Measurements from ENCODE around the gene SPEM3.
A peak's percentile ranks its signal among the peaks of the same experiment; 100 is the strongest.
"Not testable (repeated sequence)": the region's sequence is repeated elsewhere in the genome, so short reads cannot be mapped to it uniquely, and the experiment has no call there.

The SPEM3 gene

GRCh38 chr17:7475764-7476422, 47.2 kb downstream of the SPEM3 start:
- no peak for DNase-seq

- no peak for DNase-seq
Observed at GRCh38 chr17:7476494-7476893, 47.8 kb downstream of the SPEM3 start.

DNA sequence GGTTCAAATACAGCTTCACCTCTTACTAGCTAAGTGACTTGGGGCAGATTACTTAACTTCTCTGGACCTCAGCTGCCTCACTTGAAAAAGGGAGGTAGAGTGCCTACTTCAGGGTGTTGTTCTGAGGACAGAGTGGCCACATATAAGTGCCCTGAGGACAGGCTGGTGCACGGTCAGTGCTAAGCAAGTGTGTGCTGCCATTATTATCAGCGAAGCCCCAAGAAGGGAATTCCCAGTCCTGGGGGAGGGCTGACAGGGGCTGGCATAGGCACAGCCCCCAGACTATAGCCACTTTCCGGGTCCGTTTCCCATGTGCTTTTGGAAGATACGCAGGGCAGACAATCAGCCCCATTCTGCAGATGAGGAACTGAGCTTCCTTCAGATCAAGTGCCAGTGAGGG, 48.3 kb downstream of the SPEM3 start:
- DNase-seq: no peak

GRCh38 chr17:7477392-7478275, 49.0 kb downstream of the SPEM3 start:
- no peak for DNase-seq

- DNase-seq: no peak
Observed at GRCh38 chr17:7478276-7479212, 49.9 kb downstream of the SPEM3 start.

GRCh38 chr17:7479213-7480088, 50.8 kb downstream of the SPEM3 start, which contains the start of gene ZBTB4:
ZBTB4 (minus strand) TSS chr17:7479631; CDS start chr17:7466801, 12,830 bp downstream.
- peak in 1 of 2 experiments; percentile 15 for DNase-seq

DNA sequence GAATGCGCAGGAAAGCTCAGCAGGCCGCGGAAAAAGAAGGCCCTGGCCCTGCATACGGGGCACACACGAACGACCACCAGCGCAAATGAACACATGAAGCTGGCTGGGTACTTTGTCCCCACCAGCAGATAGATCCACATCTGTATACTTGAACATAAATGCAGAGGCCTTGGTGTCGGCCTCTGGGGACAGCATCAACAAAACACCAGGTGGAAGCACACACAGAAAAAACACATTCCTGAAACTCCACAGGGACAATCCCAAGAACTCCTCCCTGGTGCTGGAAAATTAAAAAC, 51.4 kb downstream of the SPEM3 start:
- DNase-seq: no peak

DNA sequence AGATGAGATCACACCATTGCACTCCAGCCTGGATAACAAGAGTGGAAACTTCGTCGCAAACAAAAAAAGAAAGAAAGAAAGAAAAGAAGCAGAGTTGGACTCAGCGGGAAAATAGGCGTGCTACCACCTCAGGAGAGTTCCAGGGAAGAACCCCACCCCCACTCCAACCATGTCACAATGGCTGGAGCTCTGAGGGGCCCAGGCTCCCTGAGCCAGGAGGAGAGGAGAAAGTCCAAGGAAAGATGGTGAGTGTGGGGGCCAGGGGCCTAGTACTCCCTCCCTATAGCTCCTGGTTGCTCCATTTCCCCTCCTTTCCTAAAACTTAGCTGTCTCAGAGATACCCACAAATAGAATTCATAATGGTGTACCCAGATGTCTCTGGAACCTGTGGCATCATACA, 52.6 kb downstream of the SPEM3 start, which contains the start of gene SLC35G6:
Gene SLC35G6 (plus strand): TSS at position 172 of the 400 bp plus-strand sequence. CDS start 71 bp downstream, at position 243.
- not testable (repeated sequence) for DNase-seq

DNA sequence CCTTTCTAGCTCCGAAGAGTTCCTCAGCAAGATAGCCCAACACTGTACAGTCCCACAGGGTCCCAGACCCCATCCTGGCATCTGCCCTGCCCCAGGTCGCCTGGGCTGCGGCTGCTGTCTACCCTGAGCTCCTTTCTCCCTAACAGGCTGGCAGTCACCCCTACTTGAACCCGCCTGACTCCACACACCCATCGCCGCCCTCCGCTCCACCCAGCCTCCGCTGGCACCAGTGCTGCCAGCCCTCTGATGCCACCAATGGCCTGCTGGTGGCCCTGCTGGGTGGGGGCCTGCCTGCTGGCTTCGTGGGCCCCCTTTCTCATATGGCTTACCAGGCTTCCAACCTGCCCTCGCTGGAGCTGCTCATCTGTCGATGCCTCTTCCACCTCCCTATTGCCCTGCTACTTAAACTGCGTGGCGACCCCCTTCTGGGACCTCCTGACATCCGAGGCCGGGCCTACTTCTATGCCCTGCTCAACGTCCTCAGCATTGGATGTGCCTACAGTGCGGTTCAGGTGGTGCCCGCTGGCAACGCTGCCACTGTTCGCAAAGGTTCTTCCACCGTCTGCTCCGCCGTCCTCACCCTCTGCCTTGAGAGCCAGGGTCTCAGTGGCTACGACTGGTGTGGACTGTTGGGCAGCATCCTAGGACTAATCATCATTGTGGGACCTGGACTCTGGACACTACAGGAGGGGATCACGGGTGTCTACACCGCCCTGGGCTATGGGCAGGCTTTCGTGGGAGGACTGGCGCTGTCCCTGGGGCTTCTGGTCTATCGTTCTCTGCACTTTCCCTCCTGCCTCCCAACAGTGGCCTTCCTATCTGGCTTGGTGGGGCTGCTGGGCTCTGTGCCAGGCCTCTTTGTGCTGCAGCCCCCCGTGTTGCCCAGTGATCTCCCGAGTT, 53.4 kb downstream of the SPEM3 start:
- DNase-seq: not testable (repeated sequence)
